GM21786 (cell line): ENCODE results near the gene MED16.

Experiments used
- ATAC-seq: cut with Tn5 transposase; IDR thresholded peaks from one replicate; pipeline ENCODE4 v1.9.1; 2021; ENCODE audit not compliant: unreplicated experiment

MED16 gene

DNA sequence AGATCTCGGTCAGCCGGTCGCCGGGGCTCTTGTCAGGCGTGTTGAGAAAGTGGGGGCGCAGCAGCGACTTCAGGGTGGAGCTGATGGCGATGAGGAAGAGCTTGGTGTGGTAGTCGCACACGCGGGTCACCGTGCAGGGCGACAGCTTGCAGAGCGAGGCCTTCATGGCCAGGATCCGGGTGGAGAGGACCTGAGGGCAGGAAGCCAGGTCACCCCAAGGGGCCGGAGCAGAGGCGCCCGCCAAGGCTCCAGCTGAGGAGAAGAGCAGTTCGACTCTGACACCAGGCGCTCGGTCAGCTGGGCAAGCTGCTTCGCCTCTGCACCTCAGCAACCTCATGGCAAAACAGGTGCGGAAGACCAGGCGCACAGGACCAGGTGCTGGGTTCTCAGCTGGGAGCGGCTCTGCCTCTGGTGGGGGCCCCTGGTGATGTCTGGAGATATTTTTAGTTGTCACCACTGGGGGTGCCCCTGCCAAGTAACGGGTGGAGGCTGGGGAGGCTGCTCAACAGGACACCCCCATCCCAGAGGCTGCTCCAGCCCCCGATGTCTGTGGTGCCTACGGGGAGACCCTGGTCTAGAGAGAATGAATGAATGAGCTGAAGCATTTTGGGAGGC lies 17.6 kb downstream of the MED16 start:
- no peak for ATAC-seq

DNA sequence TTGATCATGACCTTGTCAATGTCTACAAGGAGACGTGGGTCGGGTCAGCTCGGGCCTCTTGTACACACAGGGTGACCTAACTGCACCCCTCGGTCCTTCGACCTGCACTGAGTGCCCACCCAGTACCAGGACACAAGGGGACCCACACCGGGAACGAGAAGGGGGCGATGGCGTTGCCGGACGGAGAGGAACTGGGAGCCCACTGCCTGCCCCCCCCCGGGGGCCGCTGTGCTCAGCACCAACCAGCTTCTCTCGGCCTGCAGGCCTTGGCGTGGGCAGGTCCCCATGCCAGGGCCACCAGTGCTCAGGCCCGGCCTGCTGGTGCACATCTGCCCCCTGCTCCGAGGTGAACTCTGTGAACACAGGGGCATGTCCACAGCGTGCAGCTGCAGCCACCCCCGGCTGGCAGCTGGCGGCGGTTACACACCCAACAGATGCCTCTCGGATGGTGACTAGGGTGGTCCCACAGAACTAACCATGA lies 19.4 kb downstream of the MED16 start:
- no peak for ATAC-seq

DNA sequence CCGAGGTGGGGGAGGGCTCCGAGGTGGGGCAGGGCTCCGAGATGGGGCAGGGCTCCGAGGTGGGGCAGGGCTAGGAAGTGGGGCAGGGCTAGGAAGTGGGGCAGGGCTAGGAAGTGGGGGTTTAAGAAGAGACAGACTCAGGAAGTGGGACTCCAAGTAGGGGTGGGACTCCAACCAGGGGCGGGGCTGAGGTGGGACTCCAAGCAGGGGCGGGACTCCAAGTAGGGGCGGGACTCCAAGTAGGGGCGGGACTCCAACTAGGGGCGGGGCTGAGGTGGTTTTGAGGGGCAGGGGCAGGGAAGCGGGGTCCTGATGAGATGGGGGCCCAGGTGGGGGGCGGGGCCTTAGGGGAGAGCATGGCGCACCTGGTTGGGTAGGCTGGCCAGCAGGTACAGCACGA lies 19.9 kb downstream of the MED16 start:
- ATAC-seq: no peak

DNA sequence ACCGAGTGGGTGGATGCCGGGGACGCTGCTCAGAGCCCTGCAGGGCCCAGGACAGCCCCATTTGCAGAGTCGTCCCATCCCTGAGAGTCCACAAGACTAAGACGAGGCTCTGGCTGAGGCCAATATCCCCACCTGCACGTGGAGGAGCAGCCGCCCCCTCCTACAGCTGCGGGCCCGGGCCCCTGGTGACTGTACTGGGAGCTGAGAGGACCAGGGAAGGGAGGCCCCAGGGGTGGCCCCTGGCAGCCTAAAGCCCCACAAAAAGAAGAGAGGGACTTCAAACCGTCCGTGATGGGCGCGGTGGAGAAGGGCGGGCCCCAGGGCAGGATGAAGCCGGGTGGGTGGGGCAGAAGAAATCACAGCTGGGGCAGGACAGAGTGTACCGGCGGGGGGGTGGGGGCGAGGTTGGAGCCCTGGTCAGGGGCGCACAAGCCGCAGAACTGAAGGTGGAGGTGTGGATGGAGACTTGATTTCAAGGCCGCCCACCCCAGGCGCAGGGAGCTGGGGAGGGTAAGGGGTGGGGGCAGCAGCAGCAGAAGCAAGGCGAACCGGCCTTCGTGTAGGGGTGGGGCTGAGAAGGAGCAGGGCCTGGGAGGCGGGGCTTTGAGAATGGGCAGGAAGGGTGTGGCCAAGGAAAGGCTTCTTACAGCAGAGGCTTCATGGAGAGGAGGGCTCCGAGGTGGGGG lies 20.6 kb downstream of the MED16 start:
- no peak for ATAC-seq

DNA sequence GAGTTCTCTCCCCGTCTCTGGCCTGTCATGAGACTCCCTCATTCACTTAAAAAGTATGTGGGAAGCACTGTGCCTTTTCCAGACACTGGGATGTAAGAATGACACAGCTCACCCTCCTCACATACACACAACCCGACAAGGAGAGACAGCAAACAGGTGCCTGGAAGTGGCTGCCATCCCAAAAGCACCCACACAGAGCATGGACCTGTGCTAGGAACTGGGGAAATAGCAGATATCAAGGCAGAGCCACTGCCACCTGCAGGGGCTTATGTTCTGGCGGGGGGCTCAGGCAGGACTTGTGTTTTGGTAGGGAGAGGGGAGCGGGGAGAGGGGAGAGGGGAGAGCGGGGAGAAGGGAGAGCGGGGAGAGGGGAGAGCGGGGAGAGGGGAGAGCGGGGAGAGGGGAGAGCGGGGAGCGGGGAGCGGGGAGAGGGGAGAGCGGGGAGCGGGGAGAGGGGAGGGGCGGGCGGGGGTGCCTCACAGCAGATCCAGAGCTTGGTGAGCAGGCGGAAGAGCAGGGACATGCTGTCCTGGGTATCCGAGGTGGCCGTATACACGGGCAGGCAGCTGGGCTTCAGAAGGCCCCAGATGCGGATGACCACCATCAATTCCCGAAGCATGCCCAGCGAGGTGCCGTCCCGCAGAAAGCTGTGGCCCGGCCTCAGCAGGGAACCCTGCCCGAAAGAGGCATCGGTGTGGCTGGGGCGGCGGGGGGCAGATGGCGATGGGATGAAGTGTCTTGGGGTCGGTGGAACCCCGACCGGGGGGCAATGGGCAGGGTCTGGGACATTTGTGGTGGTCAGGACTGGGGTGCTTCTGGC lies 21.3 kb downstream of the MED16 start:
- no peak for ATAC-seq

DNA sequence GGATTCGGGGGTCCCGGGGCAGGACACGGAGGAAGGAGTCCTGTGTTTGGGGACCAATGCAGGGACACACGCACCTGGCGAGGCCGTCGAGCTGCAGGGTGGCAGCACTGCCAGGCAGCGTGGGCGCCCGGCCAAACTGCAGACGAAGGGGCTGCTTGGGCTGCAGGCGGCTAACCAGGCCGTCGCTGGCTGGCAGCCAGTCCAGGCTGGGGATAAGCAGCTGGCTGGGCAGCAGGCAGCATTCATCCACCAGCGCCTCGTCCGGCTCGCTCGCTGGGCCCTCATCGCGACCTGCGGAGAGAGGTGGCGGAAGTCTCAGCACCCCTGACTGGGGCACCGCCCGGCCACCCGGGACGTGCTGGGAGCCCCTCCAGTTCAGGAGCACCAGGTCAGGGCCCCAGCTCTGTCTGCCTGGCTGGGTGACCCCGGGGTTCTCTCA lies 22.0 kb downstream of the MED16 start:
- no peak for ATAC-seq

DNA sequence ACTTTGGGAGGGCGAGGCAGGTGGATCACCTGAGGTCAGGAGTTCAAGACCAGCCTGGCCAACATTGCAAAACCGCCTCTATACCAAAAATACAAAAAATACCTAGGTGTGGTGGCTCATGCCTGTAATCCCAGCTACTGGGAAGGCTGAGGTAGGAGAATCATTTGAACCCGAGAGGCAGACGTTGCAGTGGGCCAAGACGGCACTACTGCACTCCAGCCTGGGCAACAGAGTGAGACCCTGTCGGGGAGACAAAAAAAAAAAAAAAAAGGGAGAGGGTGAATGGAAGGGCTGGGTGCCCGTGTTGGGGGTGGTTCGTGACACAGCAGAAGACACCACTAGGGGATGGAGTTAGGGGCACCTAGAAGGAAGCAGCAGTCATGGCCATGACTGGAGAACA lies 22.7 kb downstream of the MED16 start:
- no peak for ATAC-seq

DNA sequence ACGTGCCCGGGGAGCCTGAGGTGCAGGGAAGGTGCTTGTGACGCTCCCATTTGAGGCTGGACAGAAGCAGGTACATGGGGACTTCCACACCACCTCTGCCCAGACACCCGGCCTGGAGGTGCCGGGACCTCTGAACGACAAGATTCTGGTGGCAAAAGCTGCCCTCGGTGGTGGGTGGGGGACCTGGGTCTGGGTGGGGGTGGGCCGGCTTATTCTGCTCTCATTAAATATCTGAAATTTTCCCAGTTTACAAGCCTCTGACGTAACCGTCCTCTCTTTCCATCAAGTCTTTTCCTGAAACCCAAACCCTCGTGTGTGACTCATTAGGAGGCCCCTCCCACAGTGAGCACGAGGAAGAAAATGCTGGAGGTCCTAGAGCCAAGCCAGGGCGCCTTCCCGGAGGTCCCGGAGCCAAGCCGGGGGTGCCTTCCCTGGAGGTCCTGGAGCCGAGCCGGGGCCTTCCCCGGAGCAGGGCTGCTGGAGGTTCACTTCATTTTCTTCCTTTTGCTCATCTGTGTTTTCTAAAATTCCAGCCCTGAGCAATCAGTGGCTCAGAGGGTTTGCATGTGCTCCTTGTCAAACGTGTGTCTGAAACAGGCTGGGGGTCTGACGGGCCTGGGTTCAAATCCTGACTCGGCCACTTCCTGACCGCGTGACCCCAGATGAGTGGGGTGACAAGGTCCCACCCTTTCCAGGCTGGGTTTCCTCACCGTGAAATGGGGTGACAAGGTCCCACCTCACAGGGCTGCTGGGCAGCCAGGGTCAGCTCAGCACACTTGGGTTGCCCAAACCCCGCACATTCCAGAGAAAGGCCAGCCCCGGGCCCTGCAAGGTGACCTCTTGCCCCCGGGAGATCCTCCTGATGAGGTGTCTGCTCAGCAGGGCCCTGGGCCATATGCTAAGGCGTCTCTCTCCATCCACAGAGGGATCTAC lies 23.5 kb downstream of the MED16 start:
- ATAC-seq: no peak

DNA sequence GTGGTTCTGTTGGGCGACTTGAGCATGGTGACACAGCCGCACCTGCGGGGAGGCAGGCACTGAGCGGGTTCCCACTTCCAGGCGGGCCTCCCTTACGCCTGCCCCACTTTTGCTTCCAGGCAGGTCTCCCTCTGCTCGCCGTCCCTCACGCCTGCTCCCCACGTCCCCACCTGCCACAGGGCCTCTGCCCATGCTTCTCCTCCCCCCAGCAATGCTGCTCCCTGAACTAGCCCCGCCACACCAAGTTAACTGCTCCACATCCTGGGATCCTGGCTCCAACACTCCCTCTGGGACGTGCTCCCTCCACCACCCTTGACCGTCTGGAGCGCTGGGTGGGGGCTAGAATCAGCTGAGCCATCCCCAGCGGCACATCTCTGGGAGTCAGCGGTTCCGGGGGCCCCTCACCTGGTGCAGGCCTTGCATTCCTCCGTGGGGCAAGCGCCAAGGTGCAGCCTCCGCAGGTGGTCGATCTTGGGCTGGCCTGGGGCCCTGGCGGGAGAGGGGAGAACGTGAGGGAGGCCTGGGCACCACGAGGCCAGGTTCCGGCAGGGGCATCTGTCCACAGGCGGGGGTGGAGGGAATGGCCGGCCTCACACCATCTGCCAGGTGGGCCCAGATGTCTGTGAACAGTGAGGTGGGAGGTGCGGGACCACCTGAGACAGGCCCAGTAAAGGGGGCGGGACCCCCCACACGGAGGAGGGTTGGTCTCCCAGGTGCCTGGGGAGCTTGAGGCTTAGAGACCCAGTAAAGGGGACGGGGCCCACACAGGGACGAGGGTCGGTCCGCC lies 24.3 kb downstream of the MED16 start:
- ATAC-seq: no peak

DNA sequence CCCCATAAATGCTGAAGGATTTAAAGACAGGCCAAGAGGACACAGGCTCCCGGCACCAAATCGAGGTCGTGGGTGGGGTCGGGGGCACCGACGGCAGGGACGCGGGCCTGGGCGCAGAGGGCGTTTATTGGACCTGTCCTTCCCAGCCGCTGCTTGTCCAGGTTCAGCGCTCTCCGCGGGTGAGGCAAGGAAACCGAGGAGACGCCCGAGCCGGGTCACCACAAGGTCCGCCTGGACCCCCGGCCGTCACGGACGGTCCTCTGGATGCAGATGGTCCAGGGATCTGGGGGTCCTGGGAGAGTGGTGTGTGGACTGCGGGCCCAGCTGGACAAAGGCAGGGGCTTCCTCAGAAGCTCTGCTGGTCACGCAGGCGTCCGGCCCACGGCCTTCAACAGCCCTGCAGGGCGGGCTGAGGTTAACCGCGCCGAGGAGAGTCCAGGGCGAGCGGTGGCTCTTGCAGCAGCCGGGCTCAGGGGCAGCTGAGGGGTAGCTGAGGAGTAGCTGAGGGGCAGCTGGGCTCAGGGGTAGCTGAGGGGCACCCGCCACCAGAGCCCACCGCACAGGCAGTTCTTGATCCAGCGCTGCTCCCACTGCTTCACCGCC lies 25.0 kb downstream of the MED16 start:
- no peak for ATAC-seq

DNA sequence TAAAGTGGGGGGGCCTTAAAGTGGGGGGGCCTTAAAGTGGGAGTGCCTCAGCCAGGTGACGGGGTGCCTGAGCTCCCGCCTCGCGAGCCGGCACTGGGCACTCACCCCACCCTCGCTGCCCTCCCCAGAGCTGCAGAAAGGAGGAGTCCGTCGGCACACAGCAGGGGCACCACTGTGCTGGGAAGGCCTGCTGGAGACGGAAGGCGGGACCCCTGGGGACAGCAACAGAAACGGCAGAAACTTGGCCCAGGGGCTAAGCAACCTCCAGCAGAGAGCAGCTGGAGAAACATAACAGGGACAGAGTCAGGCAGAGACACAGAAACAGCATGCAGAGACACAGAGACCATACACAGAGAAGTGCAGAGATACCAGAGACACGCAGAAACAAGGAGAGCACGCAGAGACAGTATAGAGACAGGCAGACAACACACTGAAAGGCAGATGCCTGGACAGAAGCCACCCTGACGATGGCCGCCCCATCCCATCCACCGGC lies 25.6 kb downstream of the MED16 start:
- ATAC-seq: no peak

DNA sequence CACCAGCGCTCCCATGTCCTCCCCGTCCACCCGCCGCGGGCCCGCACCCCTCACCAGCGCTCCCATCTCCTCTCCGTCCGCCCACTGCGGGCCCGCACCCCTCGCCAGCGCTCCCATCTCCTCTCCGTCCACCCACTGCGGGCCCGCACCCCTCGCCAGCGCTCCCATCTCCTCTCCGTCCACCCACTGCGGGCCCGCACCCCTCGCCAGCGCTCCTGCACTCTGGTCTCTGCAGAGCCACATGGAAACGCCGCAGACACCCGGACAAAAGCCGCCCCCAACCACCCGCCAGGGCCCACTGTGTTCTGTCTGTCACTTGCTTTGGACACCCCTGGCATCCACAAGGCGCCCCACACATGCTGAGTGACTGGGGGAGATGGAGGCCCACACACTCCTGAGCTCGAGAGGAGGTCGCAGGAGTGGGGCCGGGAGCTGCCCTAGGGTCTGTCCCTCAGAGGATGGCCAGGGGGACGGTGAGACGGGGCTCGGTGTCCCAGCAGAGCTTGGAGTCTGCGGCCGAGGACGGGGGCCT lies 26.2 kb downstream of the MED16 start:
- no peak for ATAC-seq

DNA sequence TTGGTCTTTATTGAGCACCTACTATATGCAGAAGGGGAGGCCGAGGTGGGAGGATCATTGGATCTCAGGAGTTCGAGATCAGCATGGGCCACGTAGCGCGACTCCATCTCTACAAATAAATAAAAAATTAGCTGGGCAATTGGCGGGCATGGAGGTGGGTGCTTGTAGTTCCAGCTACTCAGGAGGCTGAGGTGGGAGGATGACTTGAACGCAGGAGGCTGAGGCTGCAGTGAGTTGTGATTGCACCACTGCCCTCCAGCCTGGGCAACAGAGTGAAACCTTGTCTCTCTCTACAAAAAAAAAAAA lies 29.7 kb downstream of the MED16 start:
- ATAC-seq: no peak

DNA sequence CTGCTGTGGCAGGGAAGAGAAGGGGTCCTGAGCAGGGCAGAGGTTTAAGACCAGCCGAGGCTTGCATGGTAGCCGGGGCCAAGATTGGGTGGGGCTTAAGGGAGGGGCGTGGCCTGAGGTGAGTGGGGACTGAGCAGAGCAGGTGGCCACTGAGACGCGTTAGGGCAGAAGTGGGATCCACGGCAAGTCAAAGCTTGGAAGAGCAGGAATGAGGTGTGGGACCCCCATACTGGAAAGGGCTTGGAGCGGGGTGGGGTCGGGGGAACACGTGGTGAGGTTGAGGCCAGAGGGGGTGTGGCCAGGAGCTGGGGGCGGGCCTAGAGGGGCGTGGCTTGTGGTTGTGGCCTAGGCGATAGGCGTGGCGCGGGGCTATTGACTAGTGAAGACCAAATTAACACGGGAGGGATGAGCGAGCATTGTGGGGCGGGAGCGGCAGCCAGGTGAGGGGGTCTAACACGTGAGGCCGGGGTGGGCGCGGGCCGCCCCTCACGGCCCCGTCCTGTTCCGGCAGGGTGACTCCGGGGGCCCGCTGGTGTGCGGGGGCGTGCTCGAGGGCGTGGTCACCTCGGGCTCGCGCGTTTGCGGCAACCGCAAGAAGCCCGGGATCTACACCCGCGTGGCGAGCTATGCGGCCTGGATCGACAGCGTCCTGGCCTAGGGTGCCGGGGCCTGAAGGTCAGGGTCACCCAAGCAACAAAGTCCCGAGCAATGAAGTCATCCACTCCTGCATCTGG lies 30.2 kb downstream of the MED16 start:
- no peak for ATAC-seq

DNA sequence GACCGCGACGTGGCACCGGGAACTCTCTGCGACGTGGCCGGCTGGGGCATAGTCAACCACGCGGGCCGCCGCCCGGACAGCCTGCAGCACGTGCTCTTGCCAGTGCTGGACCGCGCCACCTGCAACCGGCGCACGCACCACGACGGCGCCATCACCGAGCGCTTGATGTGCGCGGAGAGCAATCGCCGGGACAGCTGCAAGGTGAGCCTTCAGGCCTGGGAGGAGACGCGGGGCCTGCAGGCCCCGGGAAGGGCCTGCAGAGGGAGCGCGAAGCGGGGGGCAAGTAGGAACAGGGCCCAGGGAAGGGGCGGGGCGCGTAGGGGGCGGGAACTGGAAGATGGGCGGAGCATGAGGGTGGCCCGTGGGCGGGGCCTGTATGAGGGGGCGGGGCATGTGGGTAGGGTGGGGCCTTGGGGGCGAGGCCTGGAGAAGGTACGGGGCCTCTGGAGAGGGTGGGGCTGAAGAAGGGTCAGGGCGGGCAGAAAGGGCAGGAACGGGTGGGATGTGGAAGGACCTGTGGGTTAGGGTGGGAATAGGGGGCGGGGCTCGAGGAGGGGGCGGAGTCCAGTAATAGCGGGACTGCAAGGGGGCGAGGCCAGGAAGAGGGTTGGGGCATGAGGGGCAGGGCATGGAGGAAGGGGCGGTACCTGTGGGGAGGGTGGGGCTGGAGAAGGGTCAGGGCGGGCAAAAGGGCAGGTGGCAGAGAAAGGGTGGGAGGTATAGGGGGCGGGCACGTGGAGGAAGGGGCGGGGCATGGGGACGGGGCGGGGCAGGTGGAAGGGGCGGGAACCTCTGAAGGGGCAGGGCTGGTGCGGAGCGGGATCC lies 31.0 kb downstream of the MED16 start:
- no peak for ATAC-seq

DNA sequence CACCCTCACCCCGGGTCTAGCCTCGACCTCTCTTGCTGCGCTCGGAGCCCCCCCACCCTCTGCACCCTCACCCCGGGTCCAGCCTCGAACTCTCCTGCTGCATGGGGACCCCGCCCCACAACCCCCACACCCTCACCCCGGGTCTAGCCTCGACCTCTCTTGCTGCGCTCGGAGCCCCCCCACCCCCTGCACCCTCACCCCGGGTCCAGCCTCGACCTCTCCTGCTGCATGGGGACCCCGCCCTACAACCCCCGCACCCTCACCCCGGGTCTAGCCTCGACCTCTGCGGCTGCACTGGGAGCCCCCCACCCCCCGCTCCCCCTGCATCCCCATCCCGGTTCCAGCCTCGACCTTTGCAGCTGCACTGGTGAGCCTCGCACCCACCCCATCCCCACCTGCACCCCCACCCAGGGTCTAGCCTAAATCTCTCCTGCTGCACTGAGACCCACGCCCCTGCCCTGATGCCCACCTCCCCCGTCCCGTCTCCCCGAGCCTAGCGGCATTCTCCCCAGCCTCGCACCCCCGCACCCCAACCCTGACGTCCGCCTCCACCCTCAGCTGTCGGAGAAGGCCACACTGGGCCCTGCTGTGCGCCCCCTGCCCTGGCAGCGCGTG lies 31.7 kb downstream of the MED16 start:
- no peak for ATAC-seq
